Transverse colon (tissue), 4 donors: ENCODE data around the gene FGR.

ENCODE experiments used
- CTCF ChIP-seq, 5 experiments: fragments of 200-600 bp in 3 of 5; fragments of 450-650 bp in 2 of 5; sonication (generic) in 3 of 5; IDR thresholded peaks; 1 replicate in 2 of 5; 2 replicates in 3 of 5; pipeline ENCODE4 v1.5.1; 2016 to 2017; ENCODE audit warnings: antibody characterized with exemption in 5 of 5, inconsistent platforms in 3 of 5, mild to moderate bottlenecking in 2 of 5, moderate library complexity in 1 of 5
- EP300 ChIP-seq: sonication (generic); formaldehyde crosslinking; IDR thresholded peaks from one replicate; pipeline ENCODE4 v1.6.1; 2017; ENCODE audit warnings: antibody characterized with exemption, low read depth
- POLR2A ChIP-seq: fragments of 450-650 bp; IDR thresholded peaks from one replicate; pipeline ENCODE4 v1.6.1; 2016; ENCODE audit warnings: antibody characterized with exemption, mild to moderate bottlenecking, moderate library complexity
- POLR2AphosphoS5 ChIP-seq, 3 donors: sonication (generic); formaldehyde crosslinking; IDR thresholded peaks; one replicate each; pipeline ENCODE4 v1.6.1; 2016; ENCODE audit warnings: antibody characterized with exemption in 3 of 3

GRCh38 chr1:27609210-27609555 lies 25.8 kb downstream of the FGR start:
- TF ChIP-seq POLR2A (no peak), POLR2AphosphoS5 (IDR thresholded peaks at IDR 0.05) (no peak), EP300 (no peak), CTCF (IDR thresholded peaks at IDR 0.05) (no peak)
